Urothelium cell line (cell line): ENCODE measurements around the gene ATG10.
"Not testable (repeated sequence)": the region's sequence is repeated elsewhere in the genome, so short reads cannot be mapped to it uniquely, and the experiment has no call there.

ENCODE experiments used
- DNase-seq: peaks from one replicate; pipeline ENCODE4 v3.0.0; 2011; ENCODE audit warnings: low spot score, mixed read lengths
- FAIRE-seq: peaks from 2 replicates; lab custom pipeline; 2011; peaks lifted over from hg19 to GRCh38; lab: Jason Lieb, UNC

ATG10 gene

DNA sequence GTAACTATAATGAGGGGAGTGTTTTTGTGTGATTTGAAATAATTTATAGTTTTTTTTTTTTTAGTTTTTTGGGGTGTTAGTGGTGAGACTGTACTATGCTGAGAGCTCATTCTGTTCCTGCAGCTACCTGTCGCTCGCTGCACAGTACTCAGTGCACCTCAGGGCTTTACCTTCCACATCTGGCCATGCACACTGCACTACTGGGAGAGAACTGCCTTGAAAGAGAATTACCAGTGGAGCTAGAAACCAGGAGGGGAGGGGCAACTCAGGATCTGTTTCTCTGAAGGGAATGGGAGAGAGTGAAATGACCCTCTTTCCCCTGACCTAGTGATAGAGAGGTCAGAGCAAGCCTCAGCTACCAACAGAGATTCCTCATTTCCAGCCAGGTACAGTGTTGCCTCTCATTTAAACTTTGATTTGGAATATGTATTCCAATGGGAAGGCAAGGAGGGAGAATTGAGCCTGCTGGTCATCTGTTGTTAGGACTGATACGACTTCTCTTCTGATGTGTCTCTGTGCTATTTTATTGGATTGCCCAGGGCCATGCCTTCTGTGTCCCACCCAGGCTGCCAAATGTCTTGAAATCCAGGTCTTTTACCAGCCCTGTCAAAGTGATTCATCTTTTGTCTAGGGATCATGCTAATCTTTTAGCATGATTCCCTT is 8.9 kb downstream of the ATG10 start:
- FAIRE-seq (no peak), DNase-seq (no peak)

DNA sequence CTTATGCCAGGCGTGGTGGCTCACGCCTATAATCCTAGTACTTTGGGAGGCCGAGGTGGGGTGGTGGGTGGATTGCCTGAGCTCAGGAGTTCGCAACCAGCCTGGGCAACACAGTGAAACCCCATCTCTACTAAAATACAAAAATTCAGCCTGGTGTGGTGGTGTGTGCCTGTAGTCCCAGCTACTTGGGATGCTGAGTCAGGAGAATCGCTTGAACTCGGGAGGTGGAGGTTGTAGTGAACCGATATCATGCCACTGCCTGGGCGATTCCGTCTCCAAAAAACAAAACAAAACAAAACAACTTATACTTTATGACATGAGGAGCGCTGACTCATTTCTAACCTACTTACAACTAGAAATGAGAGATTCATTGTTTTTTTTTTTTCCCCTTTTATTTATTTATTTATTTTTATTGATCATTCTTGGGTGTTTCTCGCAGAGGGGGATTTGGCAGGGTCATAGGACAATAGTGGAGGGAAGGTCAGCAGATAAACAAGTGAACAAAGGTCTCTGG is 10.4 kb downstream of the ATG10 start:
- FAIRE-seq, result not testable (repeated sequence)

DNA sequence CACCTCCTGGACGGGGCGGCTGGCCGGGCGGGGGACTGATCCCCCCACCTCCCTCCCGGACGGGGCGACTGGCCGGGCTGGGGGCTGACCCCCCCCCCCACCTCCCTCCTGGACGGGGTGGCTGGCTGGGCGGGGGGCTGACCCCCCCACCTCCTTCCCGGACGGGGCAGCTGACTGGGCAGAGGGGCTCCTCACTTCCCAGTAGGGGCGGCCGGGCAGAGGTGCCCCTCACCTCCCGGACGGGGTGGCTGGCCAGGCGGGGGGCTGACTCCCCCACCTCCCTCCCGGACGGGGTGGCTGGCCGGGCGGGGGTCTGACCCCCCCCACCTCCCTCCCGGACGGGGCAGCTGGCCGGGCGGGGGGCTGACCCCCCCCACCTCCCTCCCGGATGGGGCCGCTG is 11.3 kb downstream of the ATG10 start:
- FAIRE-seq, DNase-seq: not testable (repeated sequence)

More for the DNA sequence above, 10.4 kb downstream of the ATG10 start:
- not testable (repeated sequence) for DNase-seq

DNA sequence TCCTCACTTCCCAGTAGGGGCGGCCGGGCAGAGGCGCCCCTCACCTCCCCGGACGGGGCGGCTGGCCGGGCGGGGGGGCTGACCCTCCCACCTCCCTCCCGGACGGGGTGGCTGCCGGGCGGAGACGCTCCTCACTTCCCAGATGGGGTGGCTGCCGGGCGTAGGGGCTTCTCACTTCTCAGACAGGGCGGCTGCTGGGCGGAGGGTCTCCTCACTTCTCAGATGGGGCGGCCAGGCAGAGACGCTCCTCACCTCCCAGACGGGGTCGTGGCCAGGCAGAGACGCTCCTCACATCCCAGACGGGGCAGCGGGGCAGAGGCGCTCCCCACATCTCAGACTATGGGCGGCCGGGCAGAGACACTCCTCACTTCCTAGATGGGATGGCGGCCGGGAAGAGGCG is 11.7 kb downstream of the ATG10 start:
- FAIRE-seq, DNase-seq: not testable (repeated sequence)

DNA sequence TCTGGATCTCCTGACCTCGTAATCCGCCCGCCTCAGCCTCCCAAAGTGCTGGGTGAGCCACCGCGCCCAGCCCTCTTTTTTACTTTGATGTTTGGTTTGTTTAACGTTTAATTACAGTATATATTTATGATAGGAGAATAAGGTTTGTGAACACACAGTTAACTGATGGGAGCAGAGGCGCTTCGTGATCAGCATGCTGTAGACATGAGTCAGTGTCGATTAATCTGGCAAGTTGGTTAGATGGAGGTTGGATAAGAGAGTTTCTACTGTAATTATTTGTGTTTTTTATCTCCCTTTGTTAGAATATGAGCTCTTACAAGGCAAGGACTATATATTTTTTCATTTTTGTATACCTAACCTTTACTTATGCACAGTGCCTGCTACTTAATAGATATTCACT is 14.3 kb downstream of the ATG10 start:
- no peak for FAIRE-seq
- DNase-seq, result no peak

DNA sequence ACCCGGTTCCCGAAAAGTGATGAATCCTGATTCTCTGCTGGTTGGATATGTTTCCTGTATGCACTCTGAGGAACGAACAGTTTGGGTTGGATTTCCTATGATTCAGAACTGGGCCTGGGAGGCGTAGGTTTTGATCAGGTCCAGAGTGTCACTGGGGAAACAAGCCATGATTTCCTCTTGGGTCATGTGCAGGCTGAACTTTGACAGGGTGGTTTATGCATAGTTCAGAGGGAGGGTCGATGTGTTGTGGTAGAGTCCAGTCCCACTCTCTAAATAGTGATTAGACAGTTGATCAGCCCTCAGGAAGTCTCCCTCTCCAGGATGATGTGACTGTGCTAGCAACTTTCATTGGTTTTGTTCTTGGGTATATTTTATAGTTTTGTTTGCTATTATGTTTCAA is 17.4 kb downstream of the ATG10 start:
- DNase-seq (no peak), FAIRE-seq (no peak)

DNA sequence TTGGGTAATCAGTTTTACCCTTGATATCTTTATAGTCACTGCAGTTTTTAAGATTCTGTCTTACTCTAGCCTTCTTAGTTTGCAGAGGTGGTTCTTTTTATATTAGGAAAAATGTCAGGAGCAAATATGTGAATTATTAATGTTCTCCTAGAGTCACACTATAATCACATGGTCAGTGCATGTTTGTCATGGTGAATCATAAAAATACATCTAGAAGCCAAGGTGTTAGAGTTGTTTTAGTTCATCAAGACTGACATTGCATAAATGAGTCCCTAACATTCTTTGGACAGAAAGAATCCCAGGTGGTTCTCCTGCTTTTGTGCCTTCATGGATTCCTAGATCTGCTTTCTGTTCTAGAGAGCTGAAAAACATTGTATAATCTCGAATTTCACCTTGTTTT is 22.9 kb downstream of the ATG10 start:
- DNase-seq (no peak), FAIRE-seq (no peak)

DNA sequence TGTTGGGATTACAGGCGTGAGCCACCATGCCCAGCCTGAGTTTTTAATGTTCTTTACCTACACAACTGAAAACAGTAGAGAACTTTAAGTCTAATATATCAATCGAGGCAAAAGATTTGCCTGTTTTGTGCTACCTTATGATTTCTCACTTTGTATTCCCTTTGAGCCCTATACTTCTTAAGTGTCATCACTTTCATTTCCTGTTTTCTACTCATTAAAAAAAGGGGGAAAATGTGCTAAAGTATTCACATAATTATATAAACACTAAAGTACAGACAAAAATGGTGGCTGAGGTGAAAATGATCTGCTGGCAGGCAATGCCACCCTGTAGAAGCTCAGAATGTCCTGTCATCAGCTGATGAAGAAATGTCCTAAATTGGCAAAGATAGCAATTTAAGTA is 23.6 kb downstream of the ATG10 start:
- no peak for FAIRE-seq

DNA sequence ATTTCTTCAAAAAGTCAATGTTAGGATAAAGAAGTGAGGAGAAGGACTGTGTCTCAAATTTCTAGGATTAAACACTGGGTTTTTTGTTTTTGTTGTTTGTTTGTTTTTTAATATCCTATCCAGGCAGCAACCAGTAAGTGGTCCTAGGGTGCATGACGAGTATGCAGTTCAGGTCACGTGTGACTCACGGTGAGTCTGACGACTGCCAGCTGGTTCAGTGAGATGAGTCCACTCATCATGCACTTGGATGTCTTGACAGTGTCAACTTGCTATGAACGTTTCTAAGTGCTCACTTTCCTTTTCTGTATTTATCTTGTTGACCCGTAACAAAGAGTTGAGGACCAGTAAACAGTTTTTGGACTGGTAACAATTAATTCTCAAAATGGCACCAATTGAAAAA is 32.7 kb downstream of the ATG10 start:
- DNase-seq (no peak), FAIRE-seq (no peak)

More for the DNA sequence above, 23.6 kb downstream of the ATG10 start:
- no peak for DNase-seq

DNA sequence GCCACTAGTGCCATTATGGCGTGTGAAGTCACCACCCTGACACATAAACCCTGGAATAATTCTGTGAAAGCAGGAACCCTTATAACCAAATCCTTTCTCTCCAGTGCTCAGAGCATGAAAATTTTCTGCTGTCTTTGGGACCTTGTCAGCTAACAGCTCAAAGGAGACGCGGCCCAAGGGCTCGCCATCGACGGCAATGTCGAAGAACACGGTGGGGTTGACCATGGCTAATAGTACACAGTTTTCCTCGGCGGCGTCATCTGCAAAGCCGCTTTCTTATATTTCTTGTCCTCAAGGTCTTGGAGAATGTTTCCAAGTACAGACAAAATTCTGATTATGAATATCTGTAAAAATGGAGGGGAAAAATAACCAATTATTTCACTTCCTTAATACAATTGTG is 38.0 kb downstream of the ATG10 start:
- not testable (repeated sequence) for DNase-seq, FAIRE-seq

DNA sequence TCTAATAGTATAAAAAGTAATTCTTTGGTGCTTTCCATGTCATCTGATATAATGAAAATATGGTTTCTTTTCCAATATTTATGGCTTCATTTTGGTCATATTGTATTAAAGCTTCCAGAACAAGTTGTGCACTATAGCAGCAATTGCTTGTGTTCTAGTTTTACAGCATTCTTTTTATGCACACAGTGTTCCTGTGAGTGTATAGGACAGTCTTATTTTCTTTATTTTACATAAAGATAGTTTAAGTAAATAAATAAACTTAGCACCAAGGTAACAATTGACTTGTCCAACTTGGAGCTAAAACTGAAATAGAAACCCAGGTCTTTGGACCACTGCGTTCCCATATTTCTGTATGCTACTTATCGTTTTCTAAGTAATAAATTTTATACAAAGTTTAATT is 38.9 kb downstream of the ATG10 start:
- FAIRE-seq (no peak), DNase-seq (no peak)

DNA sequence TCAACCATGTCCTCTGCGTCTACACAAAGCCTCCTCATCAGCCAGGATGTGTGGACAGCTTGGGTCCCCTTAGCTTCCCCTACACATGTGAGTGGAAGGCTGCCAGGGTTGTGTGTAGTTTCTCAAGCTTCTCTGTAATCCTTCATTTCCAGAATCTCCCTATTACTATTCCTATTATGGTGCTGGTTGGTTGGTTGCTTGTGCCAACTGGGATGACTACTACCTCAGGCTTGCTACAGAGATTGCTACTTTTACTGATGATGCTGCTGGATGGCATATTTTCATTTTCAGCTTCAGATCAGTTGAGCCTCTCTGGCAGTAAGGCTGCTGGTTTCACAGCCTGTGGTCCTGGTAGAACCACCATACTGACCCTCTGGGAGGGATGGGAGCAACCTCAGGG is 39.9 kb downstream of the ATG10 start:
- DNase-seq, result no peak
- no peak for FAIRE-seq

DNA sequence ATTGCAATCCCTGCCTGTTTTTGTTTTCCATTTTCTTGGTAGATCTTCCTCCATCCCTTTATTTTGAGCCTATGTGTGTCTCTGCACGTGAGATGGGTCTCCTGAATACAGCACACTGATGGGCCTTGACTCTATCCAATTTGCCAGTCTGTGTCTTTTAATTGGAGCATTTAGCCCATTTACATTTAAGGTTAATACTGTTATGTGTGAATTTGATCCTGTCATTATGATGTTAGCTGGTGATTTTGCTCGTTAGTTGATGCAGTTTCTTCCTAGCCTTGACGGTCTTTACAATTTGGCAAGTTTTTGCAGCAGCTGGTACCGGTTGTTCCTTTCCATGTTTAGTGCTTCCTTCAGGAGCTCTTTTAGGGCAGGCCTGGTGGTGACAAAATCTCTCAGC is 42.8 kb downstream of the ATG10 start:
- DNase-seq, FAIRE-seq: not testable (repeated sequence)

DNA sequence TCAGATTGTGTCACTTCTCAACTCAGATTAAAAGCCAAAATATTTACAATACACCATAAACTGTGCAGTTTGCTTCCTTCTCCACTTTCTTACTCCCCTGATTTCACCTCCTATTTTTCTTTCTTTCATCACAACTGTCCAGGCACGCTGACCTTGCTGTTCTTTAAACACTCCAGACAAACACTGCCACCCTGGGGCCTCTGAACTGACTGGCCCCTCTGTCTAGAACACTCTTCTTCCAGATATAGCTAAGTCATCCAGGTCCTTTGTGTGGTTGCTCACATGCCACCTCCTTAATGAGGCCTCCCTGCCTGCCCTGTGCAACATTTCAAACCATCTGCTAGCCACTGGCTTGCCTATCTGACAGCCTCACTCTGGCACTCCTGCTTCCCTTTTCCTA is 46.6 kb downstream of the ATG10 start:
- no peak for FAIRE-seq
- no peak for DNase-seq

DNA sequence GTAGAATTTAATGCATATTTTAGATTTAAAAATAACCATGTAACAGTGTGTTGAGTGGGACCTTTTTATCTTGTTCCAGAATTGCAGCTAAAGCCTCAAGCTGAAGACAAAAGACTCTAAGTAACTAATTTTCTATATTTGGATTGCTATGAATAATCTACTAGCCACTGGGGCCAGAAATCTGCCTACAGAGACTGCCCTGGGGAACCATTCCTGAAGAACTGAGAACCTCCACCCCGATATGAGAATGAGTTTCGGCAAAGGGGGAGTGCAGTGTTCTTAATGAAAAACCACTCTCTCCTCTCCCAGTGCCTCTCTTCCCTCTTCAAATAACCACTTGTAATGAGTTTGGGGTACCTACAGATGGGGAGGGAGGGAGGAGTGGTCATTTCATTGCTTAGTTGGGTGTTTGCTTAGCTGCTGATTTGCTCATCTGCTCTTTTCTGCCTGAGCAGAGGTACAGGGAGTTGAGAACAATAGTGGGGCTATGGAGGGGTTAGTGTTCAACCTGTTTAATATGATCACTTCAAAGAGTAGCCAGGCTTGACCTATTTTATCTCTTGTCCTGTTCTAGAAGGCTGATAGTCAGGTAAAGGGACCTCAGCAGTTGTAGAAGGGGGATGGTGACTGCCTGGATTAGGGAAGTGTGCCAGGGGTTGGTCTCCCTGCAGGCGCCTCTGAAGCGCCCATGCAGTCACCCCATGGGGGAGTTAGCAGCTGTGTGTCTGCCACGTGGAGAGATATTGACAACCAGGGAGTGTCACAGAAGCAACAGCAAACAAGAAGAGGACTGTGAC is 47.7 kb downstream of the ATG10 start:
- no peak for FAIRE-seq
- DNase-seq, result no peak

DNA sequence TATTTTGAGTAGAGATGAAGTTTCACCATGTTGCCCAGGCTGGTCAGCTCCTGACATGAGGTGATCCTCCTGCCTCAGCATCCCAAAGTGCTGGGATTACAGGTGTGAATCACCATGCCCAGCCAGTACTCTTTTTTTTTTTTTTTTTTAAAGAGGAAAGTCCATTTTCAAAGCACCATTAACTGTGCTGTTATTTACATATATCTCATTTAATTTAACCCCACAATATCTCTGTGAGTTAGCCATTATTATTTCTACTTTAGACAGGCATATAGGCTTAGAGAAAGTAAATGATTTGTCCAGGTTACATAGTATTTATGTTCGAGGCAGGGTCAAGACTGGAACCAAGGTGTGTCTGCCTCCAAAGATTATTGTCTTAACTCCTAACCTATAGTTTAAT is 50.7 kb downstream of the ATG10 start:
- FAIRE-seq (no peak), DNase-seq (no peak)

DNA sequence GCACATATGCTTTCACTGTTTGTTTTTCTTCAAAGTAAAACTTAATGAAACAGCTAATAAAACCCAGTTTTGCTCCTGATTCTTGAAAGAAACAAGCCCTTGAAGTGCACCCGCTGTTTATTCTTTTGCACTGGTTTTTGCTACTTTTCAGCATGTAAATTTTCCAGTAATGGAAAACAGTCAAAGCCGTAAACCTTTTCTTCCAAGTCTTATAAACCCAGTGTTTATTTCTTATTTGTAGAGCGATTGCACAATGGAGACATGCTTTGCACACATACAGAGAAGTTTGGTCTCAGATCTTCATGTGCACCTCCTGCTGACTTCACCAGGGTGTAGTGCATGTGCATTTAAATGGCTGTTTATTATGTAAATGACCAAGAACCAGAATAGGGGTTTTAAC is 51.8 kb downstream of the ATG10 start:
- FAIRE-seq, result no peak
- no peak for DNase-seq

DNA sequence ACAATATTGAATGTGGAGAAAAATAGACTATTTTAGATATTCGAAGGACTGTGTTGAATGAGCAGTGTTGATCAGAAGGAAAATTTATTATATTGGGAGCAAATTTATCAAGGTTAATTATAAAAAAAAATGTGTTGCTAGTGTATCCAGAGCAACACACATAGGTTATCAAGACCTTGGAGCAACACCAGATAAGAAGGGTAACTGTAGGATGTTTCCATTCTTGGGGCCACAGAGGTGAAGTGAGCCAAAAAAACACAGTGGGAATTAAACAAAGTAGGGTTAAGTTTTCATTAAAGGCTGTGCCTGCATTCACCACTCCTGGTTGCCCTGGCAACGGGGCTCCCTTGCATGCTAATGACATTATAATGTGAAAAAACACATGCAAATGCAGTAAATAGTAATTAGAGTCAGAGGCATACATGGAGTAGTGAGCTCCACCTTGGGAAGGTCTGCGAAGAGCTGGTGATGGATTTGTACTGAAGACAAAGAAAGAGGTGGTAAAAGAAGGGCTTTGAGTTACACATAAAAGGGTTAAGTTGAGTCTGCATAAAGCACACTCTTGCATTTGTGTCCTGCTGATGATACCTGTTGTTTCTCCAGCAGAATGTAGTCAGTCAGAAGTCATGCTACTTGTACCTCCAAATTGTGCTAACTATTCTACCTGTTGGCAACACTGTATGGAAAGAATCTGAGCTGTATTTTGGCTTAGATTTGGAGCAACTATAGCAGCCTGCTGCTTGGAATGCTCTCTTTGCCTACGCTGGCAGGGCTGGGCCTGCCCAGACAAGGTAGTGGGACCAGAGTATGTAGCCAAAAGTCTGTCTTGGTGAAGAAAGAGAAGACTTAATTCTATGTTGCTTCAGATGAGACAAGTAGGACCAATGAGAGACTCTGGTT is 59.6 kb downstream of the ATG10 start:
- DNase-seq (no peak), FAIRE-seq (no peak)

DNA sequence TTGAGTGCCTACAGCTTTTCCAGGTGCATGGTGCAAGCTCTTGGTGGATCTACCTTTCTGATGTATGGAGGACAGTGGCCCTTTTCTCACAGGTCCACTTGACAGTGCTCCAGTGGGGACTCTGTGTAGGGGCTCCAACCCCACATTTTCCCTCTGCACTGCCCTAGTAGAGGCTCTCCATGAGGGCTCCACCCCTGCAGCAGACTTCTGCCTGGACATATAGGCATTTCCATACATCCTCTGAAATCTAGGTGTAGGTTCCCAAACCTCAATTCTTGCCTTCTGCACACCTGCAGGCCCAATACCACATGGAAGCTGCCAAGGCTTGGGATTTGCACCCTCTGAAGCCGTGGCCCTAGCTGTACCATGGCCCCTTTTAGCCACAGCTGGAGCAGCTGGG is 71.1 kb downstream of the ATG10 start:
- DNase-seq, result not testable (repeated sequence)

DNA sequence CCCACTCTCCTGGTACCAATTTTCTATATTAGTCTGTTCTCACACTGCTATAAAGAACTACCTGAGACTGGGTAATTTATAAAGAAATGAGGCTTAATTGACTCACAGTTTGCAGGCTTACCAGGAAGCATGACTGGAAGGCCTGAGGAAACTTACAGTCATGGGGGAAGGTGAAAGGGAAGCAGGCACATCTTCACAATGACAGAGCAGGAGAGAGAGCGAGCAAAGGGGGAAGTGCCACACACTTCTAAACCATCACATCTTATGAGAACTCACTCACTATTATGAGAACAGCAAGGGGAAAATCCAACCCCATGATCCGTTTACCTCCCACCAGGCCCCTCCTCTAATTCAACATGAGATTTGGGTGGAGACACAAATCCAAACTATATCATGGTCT is 72.2 kb downstream of the ATG10 start:
- no peak for FAIRE-seq
- no peak for DNase-seq

More for the DNA sequence above, 71.1 kb downstream of the ATG10 start:
- not testable (repeated sequence) for FAIRE-seq
